ENCODE data around the gene ACMSD.

Gene ACMSD

DNA sequence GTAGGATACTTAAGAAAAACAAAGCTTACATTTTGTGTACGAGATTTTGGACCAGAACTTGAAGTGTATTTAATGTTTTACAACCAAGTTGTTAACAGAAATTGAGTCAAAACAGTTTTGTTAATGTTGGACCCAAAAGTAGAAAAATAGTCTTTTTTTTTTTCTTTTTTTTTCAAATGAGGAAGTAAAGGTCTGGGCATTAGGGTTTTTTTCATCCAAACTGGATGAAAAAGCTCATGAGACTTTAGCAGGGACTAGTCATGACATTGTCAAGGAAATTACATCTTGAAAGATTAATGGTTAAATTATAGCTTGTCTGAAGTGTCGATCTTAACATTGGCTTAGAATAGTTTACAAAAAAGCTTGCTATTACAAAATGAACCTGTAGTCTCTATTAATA, 112.5 kb downstream of the ACMSD start:
- no peak for DNase-seq
